Measurements from ENCODE around the gene TENM3.
A peak's percentile ranks its signal among the peaks of the same experiment; 100 is the strongest.

Gene TENM3

GRCh38 chr4:182470215-182470614 lies 227.0 kb downstream of the TENM3 start:
- DNase-seq: no peak

- DNase-seq: no peak
Measured at GRCh38 chr4:182475539-182475938, 232.3 kb downstream of the TENM3 start.

GRCh38 chr4:182478475-182478874 lies 235.3 kb downstream of the TENM3 start:
- peak; percentile 57 for DNase-seq

- DNase-seq: no peak
Measured at GRCh38 chr4:182483685-182484084, 240.5 kb downstream of the TENM3 start.

GRCh38 chr4:182486881-182487280 lies 243.7 kb downstream of the TENM3 start:
- DNase-seq: no peak

GRCh38 chr4:182488896-182489295 lies 245.7 kb downstream of the TENM3 start:
- no peak for DNase-seq

GRCh38 chr4:182489607-182490006 lies 246.4 kb downstream of the TENM3 start:
- DNase-seq: no peak

- DNase-seq: no peak
Measured at GRCh38 chr4:182491719-182492118, 248.5 kb downstream of the TENM3 start.

GRCh38 chr4:182492423-182492822 lies 249.2 kb downstream of the TENM3 start:
- no peak for DNase-seq

- no peak for DNase-seq
Measured at GRCh38 chr4:182493377-182493776, 250.2 kb downstream of the TENM3 start.

- DNase-seq: no peak
Measured at GRCh38 chr4:182494103-182494502, 250.9 kb downstream of the TENM3 start.

- no peak for DNase-seq
Measured at GRCh38 chr4:182495031-182495430, 251.8 kb downstream of the TENM3 start.

GRCh38 chr4:182495645-182496385 lies 252.6 kb downstream of the TENM3 start:
- no peak for DNase-seq

GRCh38 chr4:182496408-182496807 lies 253.2 kb downstream of the TENM3 start:
- no peak for DNase-seq

GRCh38 chr4:182502064-182502463 lies 258.9 kb downstream of the TENM3 start:
- no peak for DNase-seq

- DNase-seq: no peak
Measured at GRCh38 chr4:182504463-182504862, 261.3 kb downstream of the TENM3 start.

- no peak for DNase-seq
Measured at GRCh38 chr4:182507805-182508204, 264.6 kb downstream of the TENM3 start.

- no peak for DNase-seq
Measured at GRCh38 chr4:182510836-182511235, 267.6 kb downstream of the TENM3 start.

- no peak for DNase-seq
Measured at GRCh38 chr4:182513587-182514291, 270.5 kb downstream of the TENM3 start.

GRCh38 chr4:182518421-182518820 lies 275.2 kb downstream of the TENM3 start:
- no peak for DNase-seq

- DNase-seq: no peak
Measured at GRCh38 chr4:182519528-182519927, 276.3 kb downstream of the TENM3 start.

GRCh38 chr4:182521011-182521410 lies 277.8 kb downstream of the TENM3 start:
- no peak for DNase-seq

- DNase-seq: no peak
Measured at GRCh38 chr4:182528819-182529218, 285.6 kb downstream of the TENM3 start.

GRCh38 chr4:182530451-182530850 lies 287.2 kb downstream of the TENM3 start:
- no peak for DNase-seq
